H9 (cell line): ENCODE measurements around the gene RYR3. TPM values are rescaled to one million over a fixed set of nuclear protein-coding genes. Genes with fewer than 3 reads are reported as not detected.

ENCODE experiments used
- DNase-seq: peaks from one replicate; pipeline ENCODE4 v3.0.0-alpha.2; 2017
- H2AFZ ChIP-seq: one replicate; pipeline ENCODE4 v1.6.1; 2013; ENCODE audit warnings: mild to moderate bottlenecking, low read length, control low read depth, moderate library complexity
- H2AK5ac ChIP-seq: 2 replicates; pipeline ENCODE4 v1.6.1; 2013; ENCODE audit warnings: low read length, control low read depth, mixed read lengths; ENCODE audit not compliant: insufficient read length
- H2BK120ac ChIP-seq: one replicate; pipeline ENCODE4 v1.6.1; 2013; ENCODE audit warnings: low read depth, mild to moderate bottlenecking, low read length, control low read depth, inconsistent platforms; ENCODE audit not compliant: poor library complexity, severe bottlenecking
- H2BK12ac ChIP-seq: 2 replicates; pipeline ENCODE4 v1.6.1; 2013; ENCODE audit warnings: low read length, control low read depth, mixed read lengths, low read depth; ENCODE audit not compliant: insufficient read length
- H2BK15ac ChIP-seq: 2 replicates; pipeline ENCODE4 v1.6.1; 2013; ENCODE audit warnings: low read depth, low read length, control low read depth
- H2BK20ac ChIP-seq: one replicate; pipeline ENCODE4 v1.6.1; 2013; ENCODE audit warnings: low read depth, mild to moderate bottlenecking, low read length, control low read depth, inconsistent platforms; ENCODE audit not compliant: poor library complexity, severe bottlenecking
- H2BK5ac ChIP-seq: 2 replicates; pipeline ENCODE4 v1.6.1; 2013; ENCODE audit warnings: low read length, control low read depth, mixed read lengths; ENCODE audit not compliant: insufficient read length
- H3K14ac ChIP-seq: 2 replicates; pipeline ENCODE4 v1.6.1; 2013; ENCODE audit warnings: low read length, control low read depth; ENCODE audit not compliant: insufficient read depth
- H3K18ac ChIP-seq: 2 replicates; pipeline ENCODE4 v1.6.1; 2013; ENCODE audit warnings: low read depth, mild to moderate bottlenecking, mixed read lengths, low read length, control low read depth; ENCODE audit not compliant: insufficient read length
- H3K23ac ChIP-seq: 2 replicates; pipeline ENCODE4 v1.6.1; 2013; ENCODE audit warnings: low read length, control low read depth, mixed read lengths, low read depth; ENCODE audit not compliant: insufficient read length
- H3K23me2 ChIP-seq: 2 replicates; pipeline ENCODE4 v1.6.1; 2013; ENCODE audit warnings: low read depth, mild to moderate bottlenecking, mixed read lengths, low read length, control low read depth; ENCODE audit not compliant: insufficient read length, poor library complexity, severe bottlenecking
- H3K27ac ChIP-seq: 2 replicates; pipeline ENCODE4 v1.5.1; 2013; ENCODE audit warnings: low read length, control low read depth, mixed read lengths, low read depth; ENCODE audit not compliant: insufficient read length
- H3K27me3 ChIP-seq: 2 replicates; pipeline ENCODE4 v1.6.1; 2013; ENCODE audit warnings: low read length, control low read depth, inconsistent platforms; ENCODE audit not compliant: insufficient read depth
- H3K4ac ChIP-seq: 2 replicates; pipeline ENCODE4 v1.6.1; 2013; ENCODE audit warnings: low read depth, mild to moderate bottlenecking, control low read depth, inconsistent platforms, low read length, moderate library complexity
- H3K4me1 ChIP-seq: 2 replicates; pipeline ENCODE4 v1.6.1; 2013; ENCODE audit warnings: low read length, control low read depth, inconsistent platforms; ENCODE audit not compliant: insufficient read depth
- H3K4me2 ChIP-seq: 2 replicates; pipeline ENCODE4 v1.6.1; 2013; ENCODE audit warnings: low read length, control low read depth, mixed read lengths; ENCODE audit not compliant: insufficient read length, insufficient read depth
- H3K56ac ChIP-seq: 2 replicates; pipeline ENCODE4 v1.6.1; 2013; ENCODE audit warnings: low read depth, mild to moderate bottlenecking, mixed read lengths, low read length, control low read depth; ENCODE audit not compliant: insufficient read length
- H3K79me1 ChIP-seq: 2 replicates; pipeline ENCODE4 v1.6.1; 2013; ENCODE audit warnings: low read depth, mild to moderate bottlenecking, moderate library complexity, low read length, control low read depth, inconsistent platforms; ENCODE audit not compliant: insufficient read depth, poor library complexity, severe bottlenecking
- H3K79me2 ChIP-seq: 2 replicates; pipeline ENCODE4 v1.6.1; 2013; ENCODE audit warnings: low read length, control low read depth, inconsistent platforms; ENCODE audit not compliant: insufficient read depth
- H3K9ac ChIP-seq: 2 replicates; pipeline ENCODE4 v1.6.1; 2013; ENCODE audit warnings: low read length, control low read depth, mixed read lengths; ENCODE audit not compliant: insufficient read length; ENCODE audit errors: extremely low read depth
- H3K9me3 ChIP-seq: one replicate; pipeline ENCODE4 v1.6.1; 2013; ENCODE audit warnings: low read depth, low read length, inconsistent platforms; ENCODE audit not compliant: control insufficient read depth
- H3T11ph ChIP-seq: one replicate; pipeline ENCODE4 v1.6.1; 2013; ENCODE audit warnings: mild to moderate bottlenecking, low read length, control low read depth, inconsistent platforms
- H4K20me1 ChIP-seq: one replicate; pipeline ENCODE4 v1.6.1; 2013; ENCODE audit not compliant: control insufficient read depth, insufficient read length, insufficient read depth
- H4K5ac ChIP-seq: 2 replicates; pipeline ENCODE4 v1.6.1; 2013; ENCODE audit warnings: low read depth, mild to moderate bottlenecking, mixed read lengths, low read length, control low read depth; ENCODE audit not compliant: insufficient read length
- H4K8ac ChIP-seq: replicated peaks from 2 replicates; pipeline ENCODE4 v1.6.1; 2013; ENCODE audit warnings: low read length, control low read depth, mixed read lengths, low read depth; ENCODE audit not compliant: insufficient read length
- H4K91ac ChIP-seq: 2 replicates; pipeline ENCODE4 v1.6.1; 2013; ENCODE audit warnings: low read depth, mild to moderate bottlenecking, moderate library complexity, mixed read lengths, low read length, control low read depth; ENCODE audit not compliant: insufficient read length
- H3K27ac Mint-ChIP-seq, 3 experiments: 2 replicates in 2 of 3; 3 replicates in 1 of 3; pipeline ENCODE4 v1.8.0; 2020 to 2021; ENCODE audit warnings: mixed read lengths in 3 of 3, mild to moderate bottlenecking in 1 of 3, moderate library complexity in 1 of 3
- H3K27me3 Mint-ChIP-seq: 2 replicates; pipeline ENCODE4 v1.8.0; 2021; ENCODE audit warnings: low read depth, mild to moderate bottlenecking, moderate library complexity, mixed read lengths
- H3K36me3 Mint-ChIP-seq, 3 experiments: 2 replicates in 2 of 3; 3 replicates in 1 of 3; pipeline ENCODE4 v1.8.0; 2020 to 2021; ENCODE audit warnings: low read depth in 3 of 3, mixed read lengths in 3 of 3; ENCODE audit not compliant: insufficient read depth in 1 of 3
- H3K4me1 Mint-ChIP-seq, 2 experiments: 2 replicates each; pipeline ENCODE4 v1.8.0; 2020; ENCODE audit warnings: mixed read lengths in 2 of 2
- H3K4me3 Mint-ChIP-seq, 2 experiments: 2 replicates in 1 of 2; 3 replicates in 1 of 2; pipeline ENCODE4 v1.8.0; 2020 to 2021; ENCODE audit warnings: mild to moderate bottlenecking in 2 of 2, mixed read lengths in 2 of 2, moderate library complexity in 1 of 2
- H3K9me3 Mint-ChIP-seq, 2 experiments: 2 replicates in 1 of 2; 3 replicates in 1 of 2; pipeline ENCODE4 v1.8.0; 2020; ENCODE audit warnings: mild to moderate bottlenecking in 2 of 2, mixed read lengths in 2 of 2, moderate library complexity in 1 of 2
- whole genome bisulfite sequencing: extraction: QIAGEN DNeasy Blood & Tissue Kit; methylation state at CpG from one replicate; pipeline ENCODE4 v1.1.7; 2013; ENCODE audit warnings: missing lambda C conversion rate, low lambda C conversion rate, mixed read lengths; ENCODE audit not compliant: insufficient read length; ENCODE audit errors: extremely low coverage; 5-methylcytosine and 5-hydroxymethylcytosine counted together
- total RNA-seq: library from RNA; stranded (reverse); gene quantifications from 2 replicates; pipeline ENCODE4 v1.2.1, GENCODE V29; 2021
- TF ChIP-seq, protein P1 (sequence below): fragments of 200-600 bp; sonication (generic); conservative IDR thresholded peaks from 3 replicates; pipeline ENCODE4 v1.8.0; 2021; ENCODE audit warnings: antibody characterized with exemption, mild to moderate bottlenecking

RYR3 gene
- total RNA-seq, 1 experiment from 2014 or later = 0.85 TPM

GRCh38 chr15:33329457-33329856 lies 18.7 kb downstream of the RYR3 start:
- H3K23ac ChIP-seq = no peak overlapping the region
- H4K91ac ChIP-seq = no peak overlapping the region
- no peaks in the 10 kb centered on the region for H4K20me1 ChIP-seq
- H3K27me3 ChIP-seq = no peaks in the 10 kb centered on the region
- Mint-ChIP-seq H3K9me3 (no peaks in the 10 kb centered on the region; a peak in 1 of 5 replicates), H3K4me1 (peaks cover 0 to 9% of the 10 kb centered on the region in 2 experiments; a peak in 1 of 4 replicates), H3K27me3 (no peaks in the 10 kb centered on the region; the same call in 1 of the 2 replicates), H3K36me3 (no peaks in the 10 kb centered on the region), H3K4me3 (no peak overlapping the region), H3K27ac (no peak overlapping the region)
- no peak overlapping the region for H2BK12ac ChIP-seq
- no peak overlapping the region for H3K4me2 ChIP-seq
- H4K5ac ChIP-seq = no peak overlapping the region
- no peak overlapping the region for H3K27ac ChIP-seq
- no peak overlapping the region for H2BK15ac ChIP-seq
- no peak overlapping the region for H3T11ph ChIP-seq
- H2BK5ac ChIP-seq = no peak overlapping the region
- no CpG with 5 or more reads among the region's 4 CpGs for WGBS
- H2BK120ac ChIP-seq = no peak overlapping the region
- H2BK20ac ChIP-seq = no peak overlapping the region
- H2AK5ac ChIP-seq = no peak overlapping the region
- H3K4me1 ChIP-seq = no peaks in the 10 kb centered on the region
- no peak overlapping the region for H3K18ac ChIP-seq
- H3K79me2 ChIP-seq = no peaks in the 10 kb centered on the region
- no peak overlapping the region for H3K14ac ChIP-seq
- no peak overlapping the region for H4K8ac ChIP-seq
- no peaks in the 10 kb centered on the region for H3K23me2 ChIP-seq
- TF ChIP-seq, protein P1, sequence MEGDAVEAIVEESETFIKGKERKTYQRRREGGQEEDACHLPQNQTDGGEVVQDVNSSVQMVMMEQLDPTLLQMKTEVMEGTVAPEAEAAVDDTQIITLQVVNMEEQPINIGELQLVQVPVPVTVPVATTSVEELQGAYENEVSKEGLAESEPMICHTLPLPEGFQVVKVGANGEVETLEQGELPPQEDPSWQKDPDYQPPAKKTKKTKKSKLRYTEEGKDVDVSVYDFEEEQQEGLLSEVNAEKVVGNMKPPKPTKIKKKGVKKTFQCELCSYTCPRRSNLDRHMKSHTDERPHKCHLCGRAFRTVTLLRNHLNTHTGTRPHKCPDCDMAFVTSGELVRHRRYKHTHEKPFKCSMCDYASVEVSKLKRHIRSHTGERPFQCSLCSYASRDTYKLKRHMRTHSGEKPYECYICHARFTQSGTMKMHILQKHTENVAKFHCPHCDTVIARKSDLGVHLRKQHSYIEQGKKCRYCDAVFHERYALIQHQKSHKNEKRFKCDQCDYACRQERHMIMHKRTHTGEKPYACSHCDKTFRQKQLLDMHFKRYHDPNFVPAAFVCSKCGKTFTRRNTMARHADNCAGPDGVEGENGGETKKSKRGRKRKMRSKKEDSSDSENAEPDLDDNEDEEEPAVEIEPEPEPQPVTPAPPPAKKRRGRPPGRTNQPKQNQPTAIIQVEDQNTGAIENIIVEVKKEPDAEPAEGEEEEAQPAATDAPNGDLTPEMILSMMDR = no peak
- H2AFZ ChIP-seq = no peak overlapping the region
- no peak overlapping the region for H3K4ac ChIP-seq
- DNase-seq = no peak
- H3K9ac ChIP-seq = no peak overlapping the region
- H3K56ac ChIP-seq = no peak overlapping the region
- H3K79me1 ChIP-seq = no peaks in the 10 kb centered on the region
- H3K9me3 ChIP-seq = no peaks in the 10 kb centered on the region
